HepG2 (cell line): Measurements from ENCODE around the gene APRT. TPM values are rescaled to one million over a fixed set of nuclear protein-coding genes. Genes with fewer than 3 reads are reported as not detected.

Experiments
- ATAC-seq: fragments of 200-7000 bp; cut with Tn5 transposase; 3 replicates; pipeline ENCODE4 v1.9.1; 2020; ENCODE audit warnings: mild to moderate bottlenecking, moderate library complexity
- BruUV-seq: library from RNA; stranded (reverse); fragments of 400-500 nt; replicated peaks from 2 replicates; lab custom pipeline; 2021; lab: Mats Ljungman, UMichigan
- CTCF ChIA-PET: fragments of 300-600 bp; formaldehyde crosslinking; extraction: SDS; loops from one replicate; lab custom pipeline; 2021; ENCODE audit warnings: low total read pairs, inconsistent platforms, low intra/inter-chr PET ratio; lab: Yijun Ruan, JAX
- POLR2A ChIA-PET: fragments of 350-600 bp; sonication (Branson Sonifier 250); formaldehyde crosslinking; loops from one replicate; lab custom pipeline; 2020; ENCODE audit warnings: antibody characterized with exemption, inconsistent platforms; lab: Yijun Ruan, JAX
- DNase-seq: peaks from one replicate; pipeline ENCODE4 v3.0.0-alpha.2; 2015; ENCODE audit warnings: low spot score
- FAIRE-seq: peaks from 3 replicates; lab custom pipeline; 2011; peaks lifted over from hg19 to GRCh38; lab: Jason Lieb, UNC
- H2AFZ ChIP-seq: one replicate; pipeline ENCODE4 v1.6.1; 2011; ENCODE audit warnings: low read length, inconsistent platforms
- H3K27ac ChIP-seq: fragments of 300-600 bp; 3 replicates; pipeline ENCODE4 v1.8.0; 2011; ENCODE audit warnings: mixed run types, mild to moderate bottlenecking, mixed read lengths, low read length, inconsistent platforms; ENCODE audit not compliant: insufficient read depth; ENCODE audit errors: extremely low read length
- H3K27me3 ChIP-seq, 2 experiments: fragments of 200-600 bp in 1 of 2; 2 replicates in 1 of 2; 3 replicates in 1 of 2; pipeline versions ENCODE4 v1.6.0 to v1.8.0; 2011; ENCODE audit warnings: low read length in 2 of 2, mild to moderate bottlenecking in 2 of 2, moderate library complexity in 2 of 2, inconsistent platforms in 1 of 2; ENCODE audit not compliant: insufficient read depth in 2 of 2, control insufficient read depth in 1 of 2
- H3K36me3 ChIP-seq, 2 experiments: fragments of 200-600 bp in 1 of 2; replicated peaks in 1 of 2; 2 replicates in 1 of 2; 3 replicates in 1 of 2; pipeline versions ENCODE4 v1.5.1 to v1.8.0; 2011; ENCODE audit warnings: low read length in 2 of 2, inconsistent platforms in 1 of 2; ENCODE audit not compliant: insufficient read depth in 2 of 2, control insufficient read depth in 1 of 2
- H3K4me1 ChIP-seq: 2 replicates; pipeline ENCODE4 v1.5.1; 2012; ENCODE audit warnings: low read length, inconsistent platforms; ENCODE audit not compliant: insufficient read depth
- H3K4me2 ChIP-seq: 2 replicates; pipeline ENCODE4 v1.6.0; 2011; ENCODE audit warnings: low read depth, low read length, inconsistent platforms
- H3K4me3 ChIP-seq, 3 experiments: fragments of 200-600 bp in 1 of 3; sonication (generic), shearing (Covaris generic) in 1 of 3; replicated peaks in 1 of 3; 2 replicates each; pipeline ENCODE4 v1.5.1; 2011 to 2016; ENCODE audit warnings: low read length in 3 of 3, inconsistent platforms in 2 of 3, low read depth in 2 of 3, mild to moderate bottlenecking in 2 of 3, control low read depth in 1 of 3, mixed read lengths in 1 of 3; ENCODE audit not compliant: insufficient read depth in 1 of 3
- H3K79me2 ChIP-seq: one replicate; pipeline ENCODE4 v1.6.1; 2011; ENCODE audit warnings: low read length, inconsistent platforms; ENCODE audit not compliant: insufficient read depth
- H3K9ac ChIP-seq: 2 replicates; pipeline ENCODE4 v1.6.0; 2011; ENCODE audit warnings: mild to moderate bottlenecking, low read depth, low read length, inconsistent platforms; ENCODE audit not compliant: insufficient read depth
- H3K9me3 ChIP-seq: 2 replicates; pipeline ENCODE4 v1.5.1; 2012; ENCODE audit warnings: mild to moderate bottlenecking, low read length
- H4K20me1 ChIP-seq: 2 replicates; pipeline ENCODE4 v1.6.0; 2011; ENCODE audit warnings: inconsistent platforms, mild to moderate bottlenecking, low read length, moderate library complexity; ENCODE audit not compliant: insufficient read depth
- CEBPZ ChIP-seq: IDR thresholded peaks from 2 replicates; pipeline ENCODE4 v1.6.1; 2012; ENCODE audit warnings: low read length, improper control_type of control experiment
- IRF1 ChIP-seq: sonication (generic); formaldehyde crosslinking; IDR thresholded peaks from 2 replicates; pipeline ENCODE4 v1.4.0; 2020; ENCODE audit warnings: low read depth, mild to moderate bottlenecking, missing genetic modification reagents
- ZFP36L2 ChIP-seq: sonication (generic); formaldehyde crosslinking; IDR thresholded peaks from 2 replicates; pipeline ENCODE4 v1.4.0; 2020; ENCODE audit warnings: missing genetic modification reagents
- ZNF18 ChIP-seq: sonication (generic); formaldehyde crosslinking; IDR thresholded peaks from 2 replicates; pipeline ENCODE4 v1.8.0; 2022; ENCODE audit warnings: mild to moderate bottlenecking, missing genetic modification reagents; ENCODE audit not compliant: insufficient replicate concordance
- ZNF350 ChIP-seq: sonication (generic); formaldehyde crosslinking; IDR thresholded peaks from 2 replicates; pipeline ENCODE4 v1.4.0; 2020; ENCODE audit warnings: mild to moderate bottlenecking, low read depth, missing genetic modification reagents, borderline replicate concordance
- ZNF367 ChIP-seq: sonication (generic); formaldehyde crosslinking; IDR thresholded peaks from 2 replicates; pipeline ENCODE4 v1.4.0; 2020; ENCODE audit warnings: missing genetic modification reagents, borderline replicate concordance
- WGBS: methylation state at CpG from one replicate; pipeline ENCODE4 v1.1.6; 2017; ENCODE audit warnings: low lambda C conversion rate; 5-methylcytosine and 5-hydroxymethylcytosine counted together
- in situ Hi-C: cut with HindIII; loops from 2 replicates; pipeline ENCODE4 v1.10.0; 2017; ENCODE audit warnings: low pct_unique_long_range_greater_than_20kb; ENCODE audit not compliant: extremely low pct_ligation_motif_present
- intact Hi-C: fragments of 100-400 bp; cut with micrococcal nuclease; formaldehyde crosslinking; loops from one replicate; pipeline ENCODE4 v1.10.0; 2022; ENCODE audit not compliant: unreplicated experiment
- polyA plus RNA-seq, 8 experiments: library from polyadenylated mRNA; depleted of rRNA in 3 of 8; stranded (reverse) in 7 of 8; unstranded in 1 of 8; fragments of >200 nt; fragmentation: Illumina TruSeq in 4 of 8; extraction: Trizol in 4 of 8; gene quantifications; 2 replicates each; pipeline versions ENCODE4 v1.2.1 to v1.2.3, GENCODE V29; 2011 to 2016; ENCODE audit warnings: low read depth in 4 of 8, missing spikeins in 1 of 8, mixed read lengths in 1 of 8; ENCODE audit not compliant: insufficient read depth in 1 of 8
- total RNA-seq, 5 experiments: library from RNA; depleted of rRNA; stranded (reverse); fragments of >200 nt; fragmentation: Illumina TruSeq; extraction: Trizol; gene quantifications; 2 replicates each; pipeline ENCODE4 v1.2.3, GENCODE V29; 2016; ENCODE audit warnings: low read depth in 1 of 5

Gene APRT
- total and polyA plus RNA-seq, 2 of the 13 experiments (the other 11 are each of a cell fraction or from before 2014, with no cell fraction given): 155 to 242 TPM

DNA sequence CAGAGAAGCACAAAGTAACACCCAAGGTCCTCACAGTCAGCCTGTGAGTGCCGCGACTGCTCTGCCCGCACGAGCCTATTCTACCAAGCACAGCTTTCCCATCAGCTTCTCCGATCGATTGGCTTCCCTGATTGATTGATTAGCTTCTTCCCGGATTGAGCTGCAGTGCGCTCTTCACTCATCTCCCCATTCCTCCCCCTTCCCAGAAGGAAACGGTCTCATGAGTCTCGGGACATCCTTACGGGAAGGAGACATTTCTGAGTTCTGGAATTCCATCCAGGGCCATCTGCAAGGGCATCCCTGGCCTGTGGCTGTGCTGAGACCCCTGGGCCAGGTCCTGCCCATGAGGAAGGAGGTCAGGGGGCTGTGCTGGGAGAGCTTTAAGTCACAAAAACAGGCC is 44.8 kb downstream of the APRT start:
- Histone ChIP-seq H3K4me3 (no peak overlapping the region), H3K9ac (no peak overlapping the region), H4K20me1 (peaks cover 37% of the 10 kb centered on the region; the same call in 1 of the 2 replicates), H3K4me1 (peaks cover 62% of the 10 kb centered on the region), H2AFZ (no peak overlapping the region), H3K9me3 (no peaks in the 10 kb centered on the region), H3K4me2 (no peak overlapping the region), H3K27me3 (no peaks in the 10 kb centered on the region), H3K36me3 (peaks cover 0 to 4% of the 10 kb centered on the region in 2 experiments; a peak in 3 of 5 replicates), H3K79me2 (peaks cover 22% of the 10 kb centered on the region), H3K27ac (no peak overlapping the region)
- POLR2A ChIA-PET: interaction anchor here (1.6 kb wide), 1 partner anchor 18 kb away, joined by 3 read pairs; the partner anchor contains the start of gene PIEZO1
- 95% methylated on average over 11 of the region's 11 CpGs for WGBS
- FAIRE-seq (no peak), DNase-seq (no peak), ATAC-seq (no peak)
- intact Hi-C loops: no loop called here
- no TSS peak for BruUV-seq
- TF ChIP-seq ZFP36L2 (CRISPR knock-in tag): no peak
- no peak for TF ChIP-seq ZNF350
- TF ChIP-seq CEBPZ: no peak
- no peak for TF ChIP-seq ZNF18 (CRISPR knock-in tag)
- no peak for TF ChIP-seq ZNF367 (CRISPR knock-in tag)
- no peak for TF ChIP-seq IRF1 (CRISPR knock-in tag)
- in situ Hi-C loops: no loop called here
- CTCF ChIA-PET: no interaction called here
